HG03280 (cell line): ENCODE data around the gene PLCD1.
"Not testable (repeated sequence)": the region's sequence is repeated elsewhere in the genome, so short reads cannot be mapped to it uniquely, and the experiment has no call there.

Source experiments
- ATAC-seq: cut with Tn5 transposase; IDR thresholded peaks from one replicate; pipeline ENCODE4 v1.9.1; 2021; ENCODE audit warnings: mild to moderate bottlenecking, moderate library complexity; ENCODE audit not compliant: unreplicated experiment

PLCD1 gene

GRCh38 chr3:38038447-38038911, 9.0 kb upstream of the PLCD1 start:
- no peak for ATAC-seq

- ATAC-seq = no peak
Observed at GRCh38 chr3:38036906-38037305, 7.5 kb upstream of the PLCD1 start.

- ATAC-seq = no peak
Observed at GRCh38 chr3:38036286-38036685, 6.8 kb upstream of the PLCD1 start.

- not testable (repeated sequence) for ATAC-seq
Observed at GRCh38 chr3:38034335-38034734, 4.9 kb upstream of the PLCD1 start.

GRCh38 chr3:38033586-38033985, 4.1 kb upstream of the PLCD1 start:
- not testable (repeated sequence) for ATAC-seq

GRCh38 chr3:38032328-38032865, 3.0 kb upstream of the PLCD1 start:
- ATAC-seq = no peak

- ATAC-seq = no peak
Observed at GRCh38 chr3:38031022-38031994, 1.9 kb upstream of the PLCD1 start.

GRCh38 chr3:38030126-38031021, 932 bp upstream of the PLCD1 start:
- no peak for ATAC-seq

- ATAC-seq = no peak
Observed at GRCh38 chr3:38028621-38029361, 651 bp downstream of the PLCD1 start.

- no peak for ATAC-seq
Observed at GRCh38 chr3:38027466-38028465, 1.7 kb downstream of the PLCD1 start.

GRCh38 chr3:38026856-38027255, 2.6 kb downstream of the PLCD1 start:
- no peak for ATAC-seq

- no peak for ATAC-seq
Observed at GRCh38 chr3:38022896-38023709, 6.3 kb downstream of the PLCD1 start.

- ATAC-seq = no peak
Observed at GRCh38 chr3:38022301-38022700, 7.1 kb downstream of the PLCD1 start.

GRCh38 chr3:38021196-38021595, 8.2 kb downstream of the PLCD1 start:
- no peak for ATAC-seq

- ATAC-seq = no peak
Observed at GRCh38 chr3:38020342-38020726, 9.1 kb downstream of the PLCD1 start.

GRCh38 chr3:38019658-38020341, 9.6 kb downstream of the PLCD1 start:
- ATAC-seq = no peak

- no peak for ATAC-seq
Observed at GRCh38 chr3:38018296-38019266, 10.9 kb downstream of the PLCD1 start.
